Measurements from ENCODE around the gene SULT2A1.

DNA sequence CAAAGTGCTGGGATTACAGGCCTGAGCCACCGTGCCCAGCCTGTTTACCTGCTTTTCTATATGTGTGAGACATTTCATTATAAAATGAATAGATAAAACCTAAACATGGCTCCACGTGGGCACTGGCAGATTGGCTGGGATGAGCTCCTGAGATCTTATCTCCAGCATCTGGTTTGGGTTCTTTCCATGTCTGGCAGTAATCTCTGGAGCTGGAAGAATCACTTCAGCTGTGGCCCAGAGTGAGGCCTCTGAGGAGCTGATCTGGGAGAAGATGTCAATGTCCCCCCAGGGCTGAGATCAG is 5.5 kb upstream of the SULT2A1 start:
- TF ChIP-seq POLR2AphosphoS5 (IDR thresholded peaks at IDR 0.05) (no peak), POLR2A (IDR thresholded peaks at IDR 0.05) (no peak)
- TF ChIP-seq, protein P1, sequence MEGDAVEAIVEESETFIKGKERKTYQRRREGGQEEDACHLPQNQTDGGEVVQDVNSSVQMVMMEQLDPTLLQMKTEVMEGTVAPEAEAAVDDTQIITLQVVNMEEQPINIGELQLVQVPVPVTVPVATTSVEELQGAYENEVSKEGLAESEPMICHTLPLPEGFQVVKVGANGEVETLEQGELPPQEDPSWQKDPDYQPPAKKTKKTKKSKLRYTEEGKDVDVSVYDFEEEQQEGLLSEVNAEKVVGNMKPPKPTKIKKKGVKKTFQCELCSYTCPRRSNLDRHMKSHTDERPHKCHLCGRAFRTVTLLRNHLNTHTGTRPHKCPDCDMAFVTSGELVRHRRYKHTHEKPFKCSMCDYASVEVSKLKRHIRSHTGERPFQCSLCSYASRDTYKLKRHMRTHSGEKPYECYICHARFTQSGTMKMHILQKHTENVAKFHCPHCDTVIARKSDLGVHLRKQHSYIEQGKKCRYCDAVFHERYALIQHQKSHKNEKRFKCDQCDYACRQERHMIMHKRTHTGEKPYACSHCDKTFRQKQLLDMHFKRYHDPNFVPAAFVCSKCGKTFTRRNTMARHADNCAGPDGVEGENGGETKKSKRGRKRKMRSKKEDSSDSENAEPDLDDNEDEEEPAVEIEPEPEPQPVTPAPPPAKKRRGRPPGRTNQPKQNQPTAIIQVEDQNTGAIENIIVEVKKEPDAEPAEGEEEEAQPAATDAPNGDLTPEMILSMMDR (IDR thresholded peaks at IDR 0.05 in 8 of 11, conservative IDR thresholded peaks at IDR 0.05 in 3 of 11): no peak

All from spleen (tissue), 7 donors.